ENCODE data around the gene TUFM. TPM values are rescaled to one million over a fixed set of nuclear protein-coding genes. Genes with fewer than 3 reads are reported as not detected.

TUFM gene
- total RNA-seq, 2 experiments from 2014 or later = 309 to 323 TPM

GRCh38 chr16:28875134-28876018 is 29.2 kb upstream of the TUFM start:
- ChIA-PET POLR2A (interaction anchor here (0.9 to 2.0 kb wide), 3 partner anchors 12 to 50 kb away, joined by 3 to 11 read pairs (median 4); partner anchors contain the start of gene SH2B1), CTCF (interaction anchor here (0.7 to 8.8 kb wide), 8 partner anchors 11 to 72 kb away, joined by 3 to 49 read pairs (median 6); partner anchors contain the start of gene SH2B1)
- ATAC-seq (no peak), DNase-seq (no peak)
- no peak for TF ChIP-seq CTCF (IDR thresholded peaks at IDR 0.05)
- Mint-ChIP-seq H3K27me3 (no peaks in the 10 kb centered on the region), H3K4me3 (no peak overlapping the region), H3K27ac (no peak overlapping the region), H3K36me3 (ENCODE audit: low read depth) (peaks cover 6% of the 10 kb centered on the region), H3K9me3 (no peaks in the 10 kb centered on the region), H3K4me1 (ENCODE audit: low read depth) (peaks cover 14% of the 10 kb centered on the region)
- intact Hi-C loops (cut with micrococcal nuclease) = no loop called here

GRCh38 chr16:28874406-28874805 is 28.3 kb upstream of the TUFM start:
- H3K4me3 Mint-ChIP-seq = no peak overlapping the region

GRCh38 chr16:28873543-28874201 is 27.5 kb upstream of the TUFM start:
- no peaks in the 10 kb centered on the region for H3K9me3 Mint-ChIP-seq
- no peaks in the 10 kb centered on the region for H3K27me3 Mint-ChIP-seq
- CTCF ChIA-PET = interaction anchor here (0.9 to 8.8 kb wide), 11 partner anchors 10 to 147 kb away, joined by 3 to 49 read pairs (median 4); partner anchors contain the start of gene SH2B1
- DNase-seq = peak; percentile 66
- peak; percentile 94 for ATAC-seq
- peaks cover 6% of the 10 kb centered on the region for H3K4me1 Mint-ChIP-seq (ENCODE audit: low read depth)
- peak; percentile 85 for TF ChIP-seq CTCF (IDR thresholded peaks at IDR 0.05)
- no peak overlapping the region for H3K27ac Mint-ChIP-seq
- intact Hi-C loops (cut with micrococcal nuclease) = loop anchor here (5.0 kb wide), 1 partner anchor 64 kb away; no protein-coding TSS in a partner anchor
- no peak overlapping the region for H3K4me3 Mint-ChIP-seq
- POLR2A ChIA-PET = interaction anchor here (0.6 to 1.6 kb wide), 6 partner anchors 10 to 72 kb away, joined by 3 to 11 read pairs (median 3); partner anchors contain the start of genes ATXN2L and SH2B1
- H3K36me3 Mint-ChIP-seq (ENCODE audit: low read depth) = peaks cover 13% of the 10 kb centered on the region

More at GRCh38 chr16:28874406-28874805, 28.3 kb upstream of the TUFM start:
- Mint-ChIP-seq H3K4me1 (ENCODE audit: low read depth) (peaks cover 13% of the 10 kb centered on the region), H3K9me3 (no peaks in the 10 kb centered on the region), H3K36me3 (ENCODE audit: low read depth) (peaks cover 13% of the 10 kb centered on the region), H3K27ac (no peak overlapping the region), H3K27me3 (no peaks in the 10 kb centered on the region)
- no peak for ATAC-seq
- TF ChIP-seq CTCF (IDR thresholded peaks at IDR 0.05) = no peak
- intact Hi-C loops (cut with micrococcal nuclease) = loop anchor here (5.0 kb wide), 1 partner anchor 63 kb away; no protein-coding TSS in a partner anchor
- CTCF ChIA-PET = interaction anchor here (1.0 to 8.8 kb wide), 9 partner anchors 11 to 146 kb away, joined by 3 to 49 read pairs (median 4); partner anchors contain the start of gene SH2B1
- POLR2A ChIA-PET = interaction anchor here (0.6 to 2.0 kb wide), 5 partner anchors 11 to 71 kb away, joined by 3 to 11 read pairs (median 4); partner anchors contain the start of genes ATXN2L and SH2B1
- no peak for DNase-seq

- H3K9me3 Mint-ChIP-seq = no peaks in the 10 kb centered on the region
- H3K4me1 Mint-ChIP-seq (ENCODE audit: low read depth) = peaks cover 2% of the 10 kb centered on the region
- no peak for TF ChIP-seq CTCF (IDR thresholded peaks at IDR 0.05)
- no peak overlapping the region for H3K27ac Mint-ChIP-seq
- DNase-seq (no peak), ATAC-seq (no peak)
- intact Hi-C loops (cut with micrococcal nuclease) = loop anchor here (5.0 kb wide), 1 partner anchor 64 kb away; no protein-coding TSS in a partner anchor
- H3K4me3 Mint-ChIP-seq = no peak overlapping the region
- POLR2A ChIA-PET = interaction anchor here (0.6 to 1.6 kb wide), 5 partner anchors 9 to 72 kb away, joined by 3 to 11 read pairs (median 3); partner anchors contain the start of gene SH2B1
- H3K36me3 Mint-ChIP-seq (ENCODE audit: low read depth) = peaks cover 13% of the 10 kb centered on the region
- no peaks in the 10 kb centered on the region for H3K27me3 Mint-ChIP-seq
- CTCF ChIA-PET = interaction anchor here (0.9 to 8.8 kb wide), 8 partner anchors 10 to 81 kb away, joined by 3 to 49 read pairs (median 6); partner anchors contain the start of gene SH2B1
These were observed 26.8 kb upstream of the TUFM start for GRCh38 chr16:28872952-28873351.
